Measurements from ENCODE around the gene PACRG.

GRCh38 chr6:162900503-162900902 is 172.7 kb downstream of the PACRG start:
- TF ChIP-seq GATA2 (IDR thresholded peaks at IDR 0.05; ENCODE audit: low read depth, low read length) (no peak), GATA3 (IDR thresholded peaks at IDR 0.05; ENCODE audit: low read depth, low read length) (no peak)
